Frontal cortex (tissue), 4 donors: ENCODE results near the gene SHISA7. TPM values are rescaled to one million over a fixed set of nuclear protein-coding genes. Genes with fewer than 3 reads are reported as not detected.

ENCODE experiments used
- DNase-seq, 2 donors: peaks; one replicate each; pipeline ENCODE4 v3.0.0; 2012; ENCODE audit warnings: low spot score in 2 of 2
- FAIRE-seq: peaks from 2 replicates; lab custom pipeline; 2012; peaks lifted over from hg19 to GRCh38; lab: Jason Lieb, UNC
- total RNA-seq: library from RNA; depleted of rRNA; stranded (reverse); fragments of >200 nt; gene quantifications from one replicate; pipeline ENCODE4 v1.2.3, GENCODE V29; 2014
- donor health status: control.
- donor health status: control.
- donor health status: control.

Gene SHISA7
- total RNA-seq, 1 donor from 2014 or later, result 4.5 TPM

DNA sequence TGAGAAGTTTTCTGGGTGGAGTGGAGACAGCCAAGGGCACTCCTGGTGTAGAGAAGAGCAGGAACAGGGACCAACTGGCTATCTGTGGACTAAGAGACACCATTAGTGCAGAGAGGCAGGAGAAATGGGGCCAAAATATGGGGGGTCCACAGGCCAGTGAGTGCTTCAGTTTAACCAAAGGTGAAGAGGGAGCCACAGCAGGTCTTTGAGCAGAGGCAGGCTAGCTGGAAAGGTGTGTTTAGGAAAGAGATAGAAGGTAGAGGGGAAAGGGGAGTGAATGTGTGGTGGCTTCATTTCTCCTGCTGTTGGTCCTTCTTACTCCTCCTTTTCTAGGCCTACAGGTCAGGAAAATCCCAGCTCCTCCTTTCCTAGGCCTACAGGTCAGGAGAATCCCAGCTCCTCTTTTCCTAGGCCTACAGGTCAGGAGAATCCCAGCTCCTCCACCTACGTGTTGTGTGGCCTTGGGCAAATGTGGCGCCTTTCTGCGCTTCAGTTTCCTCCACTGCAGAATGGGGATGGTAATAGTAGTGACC is 60.5 kb downstream of the SHISA7 start:
- DNase-seq (no peak), FAIRE-seq (no peak)

DNA sequence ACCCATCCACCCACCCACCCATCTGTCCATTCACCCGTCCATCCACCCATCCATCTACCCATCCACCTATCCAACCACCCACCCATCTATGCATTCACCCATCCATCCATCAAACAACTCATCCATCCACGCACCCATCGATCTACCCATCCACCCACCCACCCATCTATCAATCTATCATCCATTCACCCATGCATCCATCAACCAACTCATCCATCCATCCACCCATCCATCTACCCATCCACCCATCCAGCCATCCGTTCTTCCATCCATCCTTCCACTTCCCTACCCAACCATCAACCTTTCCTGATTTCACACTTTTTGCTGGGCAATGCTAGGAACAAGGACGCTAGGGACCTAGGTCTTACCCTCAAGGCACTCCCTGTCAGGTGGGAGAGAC is 61.1 kb downstream of the SHISA7 start:
- FAIRE-seq (no peak), DNase-seq (no peak)

DNA sequence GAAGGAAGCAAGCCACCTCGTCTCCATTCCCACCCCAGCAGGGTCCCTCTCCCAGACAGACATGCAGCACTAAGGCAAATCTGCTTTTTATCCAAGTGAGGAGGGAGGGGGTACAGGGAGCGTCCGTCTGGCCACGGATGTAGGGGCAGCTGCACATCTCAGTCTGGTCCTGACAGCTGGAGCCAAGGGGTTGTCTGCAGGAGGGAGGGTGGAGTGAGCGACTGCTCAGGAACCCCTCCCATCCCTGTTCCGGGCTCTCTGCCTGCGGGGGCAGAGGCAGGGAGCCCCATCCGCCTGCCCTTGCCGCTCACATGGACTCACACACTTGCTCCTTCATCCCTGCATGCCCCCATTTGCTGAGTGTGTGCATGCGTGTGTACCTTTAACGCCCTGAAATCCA is 63.9 kb downstream of the SHISA7 start:
- FAIRE-seq, result no peak

More for the DNA sequence above, 63.9 kb downstream of the SHISA7 start:
- no peak for DNase-seq

Other genes starting within 250 kb of the SHISA7 start
- 0.41 TPM for gene PTPRH, start 233.8 kb downstream of the SHISA7 start, total RNA-seq
- 0.82 TPM for gene TMEM86B, start 214.5 kb downstream of the SHISA7 start, total RNA-seq
- gene PPP6R1, start 184.3 kb downstream of the SHISA7 start, total RNA-seq, result 11.0 TPM
- 28.9 TPM for gene HSPBP1, start 163.2 kb downstream of the SHISA7 start, total RNA-seq
- gene BRSK1, start 159.3 kb downstream of the SHISA7 start, total RNA-seq, result 81.1 TPM
- gene TMEM150B, start 118.0 kb downstream of the SHISA7 start, total RNA-seq, result not detected
- gene KMT5C, start 103.4 kb downstream of the SHISA7 start, total RNA-seq, result 5.7 TPM
- under 0.01 TPM for gene COX6B2, start 88.6 kb downstream of the SHISA7 start, total RNA-seq
- not detected for gene GARIN5B, start 80.0 kb downstream of the SHISA7 start, total RNA-seq
- 0.41 TPM for gene IL11, start 72.8 kb downstream of the SHISA7 start, total RNA-seq
- not detected for gene TMEM190, start 66.5 kb downstream of the SHISA7 start, total RNA-seq
- gene TMEM238, start 59.0 kb downstream of the SHISA7 start, total RNA-seq, result 0.41 TPM
- 112 TPM for gene RPL28, start 57.4 kb downstream of the SHISA7 start, total RNA-seq
- gene UBE2S, start 35.5 kb downstream of the SHISA7 start, total RNA-seq, result 28.9 TPM
- 12.2 TPM for gene ISOC2, start 18.3 kb upstream of the SHISA7 start, total RNA-seq
- gene C19orf85, start 21.5 kb upstream of the SHISA7 start, total RNA-seq, result not detected
- gene ZNF628, start 33.3 kb upstream of the SHISA7 start, total RNA-seq, result 0.41 TPM
- gene NAT14, start 41.9 kb upstream of the SHISA7 start, total RNA-seq, result 18.8 TPM
- under 0.01 TPM for gene SSC5D, start 45.1 kb upstream of the SHISA7 start, total RNA-seq
- 0.41 TPM for gene SBK2, start 93.8 kb upstream of the SHISA7 start, total RNA-seq
- not detected for gene SBK3, start 102.2 kb upstream of the SHISA7 start, total RNA-seq
- 3.7 TPM for gene ZNF579, start 137.5 kb upstream of the SHISA7 start, total RNA-seq
- 3.3 TPM for gene FIZ1, start 156.2 kb upstream of the SHISA7 start, total RNA-seq
- 2.9 TPM for gene ZNF524, start 157.0 kb upstream of the SHISA7 start, total RNA-seq
- gene ZNF865, start 162.3 kb upstream of the SHISA7 start, total RNA-seq, result 1.2 TPM
- gene ZNF784, start 181.3 kb upstream of the SHISA7 start, total RNA-seq, result 4.5 TPM
- gene ZNF580, start 197.7 kb upstream of the SHISA7 start, total RNA-seq, result 2.4 TPM
- 6.5 TPM for gene ZNF581, start 200.3 kb upstream of the SHISA7 start, total RNA-seq
- 9.4 TPM for gene CCDC106, start 204.9 kb upstream of the SHISA7 start, total RNA-seq
- gene U2AF2, start 211.7 kb upstream of the SHISA7 start, total RNA-seq, result 70.1 TPM
- 16.7 TPM for gene EPN1, start 231.9 kb upstream of the SHISA7 start, total RNA-seq